NCI-H510A (cell line): ENCODE data around the gene LAX1.

Source experiments
- DNase-seq: peaks from one replicate; lab custom pipeline; 2025; lab: John Stamatoyannopoulos, UW

The LAX1 gene

DNA sequence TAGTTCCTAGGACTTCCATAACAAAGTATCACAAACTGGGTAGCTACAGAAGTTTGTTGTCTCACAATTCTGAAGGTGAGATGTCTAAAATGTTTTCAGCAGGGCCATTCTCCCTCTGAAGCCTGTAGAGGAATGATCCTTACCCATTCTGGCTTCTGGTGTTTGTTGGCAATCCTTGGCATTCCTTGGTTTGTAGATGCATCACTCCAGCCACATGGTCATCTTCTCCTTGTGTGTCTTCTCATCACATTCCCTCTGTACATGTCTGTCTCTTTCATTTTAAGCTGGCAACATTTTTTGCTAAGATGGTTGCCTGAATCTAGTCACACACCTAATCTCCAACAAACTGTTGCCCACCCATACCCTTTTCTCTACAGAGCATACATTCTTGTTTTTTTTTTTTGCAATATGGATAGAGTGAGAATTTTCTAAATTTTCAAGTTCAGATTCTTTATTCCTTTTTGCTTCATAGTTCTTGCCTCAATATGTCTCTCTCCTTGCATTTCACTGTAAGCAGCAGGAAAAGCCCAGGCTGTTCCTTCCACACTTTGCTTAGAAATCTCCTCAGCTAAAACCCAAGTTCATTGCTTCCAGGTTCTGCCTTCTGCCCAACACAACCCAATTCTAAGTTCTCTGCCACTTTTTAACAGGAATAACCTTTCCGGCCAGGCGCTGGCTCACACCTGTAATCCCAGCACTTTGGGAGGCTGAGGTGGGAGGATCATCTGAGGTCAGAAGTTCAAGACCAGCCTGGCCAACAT lies 48.8 kb downstream of the LAX1 start:
- no peak for DNase-seq

DNA sequence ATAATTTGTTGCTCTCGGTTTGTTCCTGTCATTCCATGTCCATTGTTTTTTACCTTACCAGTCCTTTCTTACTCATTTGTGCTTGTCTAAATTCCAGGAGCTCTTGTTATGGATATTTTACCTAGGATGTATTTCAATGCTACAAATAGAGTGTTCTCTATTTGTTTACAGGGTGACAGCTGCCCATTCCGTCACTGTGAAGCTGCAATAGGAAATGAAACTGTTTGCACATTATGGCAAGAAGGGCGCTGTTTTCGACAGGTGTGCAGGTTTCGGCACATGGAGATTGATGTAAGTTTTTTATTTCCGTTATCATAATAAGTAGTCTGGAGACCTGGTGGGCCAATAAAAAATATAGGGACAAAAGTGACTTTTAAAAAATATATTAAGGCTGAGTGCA lies 53.4 kb downstream of the LAX1 start:
- no peak for DNase-seq

DNA sequence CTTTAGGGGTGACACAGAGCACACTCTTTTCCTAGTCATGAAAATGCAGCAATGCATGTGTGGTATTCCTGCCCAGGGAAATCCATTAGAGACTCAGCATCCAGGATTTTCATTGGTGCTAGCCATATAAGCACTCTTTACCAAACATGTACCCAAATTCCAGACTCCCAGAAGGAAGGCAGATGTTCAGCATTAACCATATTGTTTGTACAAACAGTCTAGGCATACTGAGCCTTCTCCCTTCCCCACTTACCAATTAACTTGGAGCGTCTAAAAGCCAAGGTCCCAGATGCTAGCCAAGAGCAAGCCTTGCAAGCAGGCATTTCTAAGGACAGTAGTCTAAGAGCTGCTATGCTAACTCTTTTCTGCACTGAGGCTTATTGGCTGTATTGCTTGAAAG lies 58.3 kb downstream of the LAX1 start:
- no peak for DNase-seq
